NCI-H128 (cell line): Measurements from ENCODE around the gene UCN.

Experiments
- DNase-seq: peaks from one replicate; lab custom pipeline; 2025; ENCODE audit not compliant: unreplicated experiment; lab: John Stamatoyannopoulos, UW

UCN gene

GRCh38 chr2:27262379-27263286 is 45.6 kb downstream of the UCN start, which contains the start of gene SLC30A3:
Gene SLC30A3, minus strand, starts transcription at chr2:27263047. Its CDS starts 141 bp downstream, at chr2:27262906.
- DNase-seq, result no peak

GRCh38 chr2:27261926-27262298 is 46.3 kb downstream of the UCN start:
- no peak for DNase-seq

GRCh38 chr2:27261241-27261925 is 46.9 kb downstream of the UCN start:
- no peak for DNase-seq

GRCh38 chr2:27258051-27258450 is 50.2 kb downstream of the UCN start:
- DNase-seq, result no peak
